Stomach (tissue), 4 donors: ENCODE data around the gene CCDC137.

Source experiments
- CTCF ChIP-seq, 7 experiments: fragments of 450-650 bp in 4 of 7; fragments of 200-600 bp in 3 of 7; sonication (generic) in 3 of 7; IDR thresholded peaks; one replicate each; pipeline ENCODE4 v1.5.1; 2016 to 2019; ENCODE audit warnings: antibody characterized with exemption in 7 of 7, control low read depth in 2 of 7, mild to moderate bottlenecking in 1 of 7
- EP300 ChIP-seq: sonication (generic); formaldehyde crosslinking; IDR thresholded peaks from one replicate; pipeline ENCODE4 v1.6.1; 2017; ENCODE audit warnings: antibody characterized with exemption
- POLR2A ChIP-seq, 4 donors: fragments of 450-650 bp; IDR thresholded peaks; one replicate each; pipeline ENCODE4 v1.6.1; 2016; ENCODE audit warnings: antibody characterized with exemption in 4 of 4, control low read depth in 2 of 4, mild to moderate bottlenecking in 1 of 4, moderate library complexity in 1 of 4
- POLR2AphosphoS5 ChIP-seq, 3 donors: sonication (generic); formaldehyde crosslinking; IDR thresholded peaks; one replicate each; pipeline ENCODE4 v1.6.1; 2016; ENCODE audit warnings: antibody characterized with exemption in 3 of 3

DNA sequence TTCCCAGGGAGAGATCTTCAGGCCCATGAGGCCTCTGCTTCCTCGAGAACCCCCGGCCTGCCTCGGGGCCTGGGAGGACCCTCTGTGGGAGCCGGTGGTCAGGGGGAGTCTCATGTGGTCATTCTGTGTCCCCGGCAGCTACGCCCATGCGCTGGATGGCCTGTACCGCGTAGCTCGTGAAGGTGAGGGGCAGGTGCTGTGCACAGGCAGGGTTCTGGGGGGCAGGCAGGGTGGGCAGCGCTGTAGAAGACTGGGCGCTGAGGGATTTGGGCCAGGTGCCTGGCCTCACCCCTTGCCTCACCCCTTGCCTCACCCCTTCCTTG, 50.1 kb downstream of the CCDC137 start:
- no peak for TF ChIP-seq CTCF (IDR thresholded peaks at IDR 0.05)
- no peak for TF ChIP-seq POLR2AphosphoS5 (IDR thresholded peaks at IDR 0.05)
- TF ChIP-seq EP300, result no peak
- TF ChIP-seq POLR2A (IDR thresholded peaks at IDR 0.05), result no peak
